GM12878 (cell line): ENCODE measurements around the gene PDZD2. TPM values are rescaled to one million over a fixed set of nuclear protein-coding genes. Genes with fewer than 3 reads are reported as not detected.

Experiments
- ATAC-seq: fragments of 200-7000 bp; cut with Tn5 transposase; 3 replicates; pipeline ENCODE4 v1.9.1; 2020; ENCODE audit warnings: mild to moderate bottlenecking, moderate library complexity
- Bru-seq: library from RNA; stranded (reverse); fragments of 400-500 nt; gene quantifications from one replicate; lab custom pipeline; 2021; lab: Mats Ljungman, UMichigan
- BruChase-seq, 2 experiments: library from RNA; stranded (reverse); fragments of 400-500 nt; gene quantifications; one replicate each; lab custom pipeline; 2021; lab: Mats Ljungman, UMichigan
- BruUV-seq: library from RNA; stranded (reverse); fragments of 400-500 nt; replicated peaks from 2 replicates; lab custom pipeline; 2021; lab: Mats Ljungman, UMichigan
- CTCF ChIA-PET: fragments of 300-600 bp; sonication (Branson Sonifier 250); formaldehyde crosslinking; extraction: SDS; loops from one replicate; lab custom pipeline; 2021; ENCODE audit warnings: inconsistent platforms; lab: Yijun Ruan, JAX
- POLR2A ChIA-PET: fragments of 350-600 bp; formaldehyde crosslinking; extraction: SDS; loops from one replicate; lab custom pipeline; 2021; ENCODE audit warnings: inconsistent platforms; lab: Charles Lee
- RAD21 ChIA-PET: fragments of 300-600 bp; sonication (Branson Sonifier 250); formaldehyde crosslinking; loops from one replicate; lab custom pipeline; 2023; ENCODE audit warnings: antibody characterized with exemption; ENCODE audit not compliant: unreplicated experiment; lab: Charles Lee
- SMC1A ChIA-PET: fragments of 300-600 bp; sonication (Branson Sonifier 250); formaldehyde crosslinking; loops from one replicate; lab custom pipeline; 2023; ENCODE audit not compliant: unreplicated experiment, uncharacterized antibody; lab: Charles Lee
- DNase-seq: peaks from one replicate; pipeline ENCODE4 v3.0.0-alpha.2; 2011; ENCODE audit warnings: low read depth, low spot score
- FAIRE-seq: peaks from 3 replicates; lab custom pipeline; 2011; peaks lifted over from hg19 to GRCh38; lab: Jason Lieb, UNC
- H2AFZ ChIP-seq: 2 replicates; pipeline ENCODE4 v1.6.0; 2011; ENCODE audit warnings: low read depth, low read length, control low read depth; ENCODE audit not compliant: control insufficient read depth
- H3K27ac ChIP-seq: 2 replicates; pipeline ENCODE4 v1.5.1; 2011; ENCODE audit warnings: control low read depth; ENCODE audit not compliant: control insufficient read depth, insufficient read depth
- H3K27me3 ChIP-seq, 2 experiments: replicated peaks in 1 of 2; 2 replicates each; pipeline versions ENCODE4 v1.6.0 to v1.6.1; 2011; ENCODE audit warnings: low read length in 1 of 2; ENCODE audit not compliant: control insufficient read depth in 2 of 2, insufficient read depth in 2 of 2
- H3K36me3 ChIP-seq, 2 experiments: 2 replicates each; pipeline ENCODE4 v1.5.1; 2011; ENCODE audit warnings: low read length in 1 of 2; ENCODE audit not compliant: control insufficient read depth in 2 of 2, insufficient read depth in 2 of 2
- H3K4me1 ChIP-seq: 2 replicates; pipeline ENCODE4 v1.6.1; 2011; ENCODE audit warnings: mild to moderate bottlenecking, low read length, moderate library complexity, mixed read lengths; ENCODE audit not compliant: control insufficient read depth, insufficient read depth
- H3K4me2 ChIP-seq: 2 replicates; pipeline ENCODE4 v1.6.0; 2011; ENCODE audit warnings: control low read depth; ENCODE audit not compliant: control insufficient read depth, insufficient read depth
- H3K4me3 ChIP-seq: fragments of 200-600 bp; sonication (generic); 2 replicates; pipeline ENCODE4 v1.5.1; 2016
- H3K79me2 ChIP-seq: 2 replicates; pipeline ENCODE4 v1.6.0; 2011; ENCODE audit warnings: low read length; ENCODE audit not compliant: control insufficient read depth, insufficient read depth
- H3K9ac ChIP-seq: 2 replicates; pipeline ENCODE4 v1.8.0; 2011; ENCODE audit warnings: low read length, control low read depth, mixed read lengths; ENCODE audit not compliant: control insufficient read depth, insufficient read depth
- H3K9me3 ChIP-seq: replicated peaks from 3 replicates; pipeline ENCODE4 v1.5.1; 2011; ENCODE audit warnings: mild to moderate bottlenecking, low read length; ENCODE audit not compliant: control insufficient read depth, insufficient read depth
- H4K20me1 ChIP-seq: 2 replicates; pipeline ENCODE4 v1.6.0; 2011; ENCODE audit not compliant: control insufficient read depth, insufficient read depth
- ATF7 ChIP-seq: fragments of 450-650 bp; IDR thresholded peaks from 2 replicates; pipeline ENCODE4 v1.6.1; 2016; ENCODE audit warnings: low read depth, mild to moderate bottlenecking
- CBX3 ChIP-seq: fragments of 200-600 bp; sonication (generic); IDR thresholded peaks from 2 replicates; pipeline ENCODE4 v1.6.1; 2016; ENCODE audit warnings: low read depth, borderline replicate concordance
- CHD2 ChIP-seq: IDR thresholded peaks from 2 replicates; pipeline ENCODE4 v1.6.1; 2011; ENCODE audit warnings: low read depth, low read length, improper control_type of control experiment, borderline replicate concordance
- DPF2 ChIP-seq: fragments of 450-650 bp; IDR thresholded peaks from 2 replicates; pipeline ENCODE4 v1.6.1; 2017; ENCODE audit warnings: mild to moderate bottlenecking
- ESRRA ChIP-seq: IDR thresholded peaks from 2 replicates; pipeline ENCODE4 v1.6.1; 2012; ENCODE audit warnings: mild to moderate bottlenecking, low read length, improper control_type of control experiment
- GABPA ChIP-seq: IDR thresholded peaks from 2 replicates; pipeline ENCODE4 v1.6.1; 2014; ENCODE audit warnings: antibody characterized with exemption, low read depth, mild to moderate bottlenecking, inconsistent platforms
- IKZF1 ChIP-seq: fragments of 450-650 bp; conservative IDR thresholded peaks from 2 replicates; pipeline ENCODE4 v1.6.1; 2017; ENCODE audit warnings: antibody characterized with exemption, mild to moderate bottlenecking
- IKZF2 ChIP-seq, 2 experiments: fragments of 450-650 bp; IDR thresholded peaks; 2 replicates each; pipeline ENCODE4 v1.6.1; 2017; ENCODE audit warnings: mild to moderate bottlenecking in 2 of 2, moderate library complexity in 2 of 2
- JUND ChIP-seq: IDR thresholded peaks from 2 replicates; pipeline ENCODE4 v1.6.1; 2012; ENCODE audit warnings: low read depth, mild to moderate bottlenecking, low read length, improper control_type of control experiment, moderate library complexity
- POLR2AphosphoS2 ChIP-seq: IDR thresholded peaks from 2 replicates; pipeline ENCODE4 v1.6.1; 2011; ENCODE audit warnings: low read depth, mild to moderate bottlenecking, low read length, improper control_type of control experiment, moderate library complexity
- RAD21 ChIP-seq: IDR thresholded peaks from 2 replicates; pipeline ENCODE4 v1.6.1; 2011; ENCODE audit warnings: mild to moderate bottlenecking, low read depth, low read length, moderate library complexity; ENCODE audit not compliant: insufficient read depth
- RELA ChIP-seq: fragments of 450-650 bp; IDR thresholded peaks from 2 replicates; pipeline ENCODE4 v1.8.0; 2014; ENCODE audit warnings: borderline replicate concordance; ENCODE audit not compliant: partially characterized antibody
- SIN3A ChIP-seq: IDR thresholded peaks from 2 replicates; pipeline ENCODE4 v1.6.1; 2012; ENCODE audit warnings: low read depth, low read length, improper control_type of control experiment
- SIX5 ChIP-seq: IDR thresholded peaks from 2 replicates; pipeline ENCODE4 v1.6.1; 2011; ENCODE audit warnings: mild to moderate bottlenecking, low read depth, low read length, moderate library complexity; ENCODE audit not compliant: severe bottlenecking
- ZNF384 ChIP-seq: IDR thresholded peaks from 2 replicates; pipeline ENCODE4 v1.6.1; 2012; ENCODE audit warnings: low read depth, mild to moderate bottlenecking, low read length, improper control_type of control experiment, borderline replicate concordance
- WGBS: methylation state at CpG from one replicate; pipeline ENCODE4 v1.1.6; 2016; ENCODE audit warnings: low lambda C conversion rate; ENCODE audit not compliant: insufficient replicate concordance, insufficient coverage; ENCODE audit errors: missing lambda C conversion rate; 5-methylcytosine and 5-hydroxymethylcytosine counted together
- in situ Hi-C: fragments of 300-500 bp; cut with MboI; formaldehyde crosslinking; loops from 9 replicates; pipeline ENCODE4 v1.14.3; 2018; ENCODE audit warnings: mixed read lengths
- intact Hi-C: fragments of 100-400 bp; cut with micrococcal nuclease; formaldehyde crosslinking; loops from one replicate; pipeline ENCODE4 v1.14.2; 2022; ENCODE audit not compliant: unreplicated experiment
- long read RNA-seq, 2 experiments: library from polyadenylated mRNA; unstranded; transcript quantifications; one replicate each; pipeline ENCODE4 v2.0.0, GENCODE V29; 2019 to 2020
- polyA minus RNA-seq, 3 experiments: library from RNA; depleted of rRNA, polyadenylated mRNA; stranded (reverse); fragments of >200 nt; gene quantifications; 2 replicates each; pipeline ENCODE4 v1.2.3, GENCODE V29; 2011
- polyA plus RNA-seq, 11 experiments: library from polyadenylated mRNA; depleted of rRNA in 4 of 11; unstranded in 6 of 11; stranded (reverse) in 5 of 11; fragments of >200 nt; fragmentation: Nextera tagmentation in 4 of 11; fragmentation: Illumina TruSeq in 1 of 11; extraction: Ambion mirVana in 4 of 11; extraction: Trizol in 1 of 11; gene quantifications; 1 replicate in 1 of 11; 2 replicates in 10 of 11; pipeline versions ENCODE4 v1.2.1 to v1.2.3, GENCODE V29; 2011 to 2016; ENCODE audit warnings: inconsistent platforms in 2 of 11, missing spikeins in 2 of 11, low read depth in 1 of 11
- total RNA-seq, 4 experiments: library from RNA; depleted of rRNA in 3 of 4; stranded (reverse); fragments of >200 nt in 3 of 4; fragmentation: Illumina TruSeq in 1 of 4; extraction: Trizol in 1 of 4; gene quantifications; 2 replicates each; pipeline versions ENCODE4 v1.2.1 to v1.2.3, GENCODE V29; 2013 to 2021
- TF ChIP-seq, protein P1 (sequence below): fragments of 450-650 bp; IDR thresholded peaks from 2 replicates; pipeline ENCODE4 v1.6.1; 2016; ENCODE audit warnings: mild to moderate bottlenecking
- TF ChIP-seq, protein P2 (sequence below), 3 experiments: IDR thresholded peaks in 2 of 3; conservative IDR thresholded peaks in 1 of 3; 2 replicates each; pipeline ENCODE4 v1.5.1; 2011; ENCODE audit warnings: low read depth in 3 of 3, low read length in 3 of 3, mild to moderate bottlenecking in 3 of 3, control low read depth in 2 of 3, moderate library complexity in 2 of 3, inconsistent platforms in 1 of 3, mixed read lengths in 1 of 3; ENCODE audit not compliant: control insufficient read depth in 2 of 3, insufficient read depth in 1 of 3; ENCODE audit errors: extremely low read depth in 1 of 3

PDZD2 gene
- 1.1 and 2.4 TPM in 2 replicates for total RNA-seq (2013; cell fraction: nucleolus; rRNA removed)
- total RNA-seq (2014; rRNA removed): 0.05 TPM in 1 of 2 replicates, not detected in the other
- total RNA-seq (2014; rRNA removed; fragmentation: Illumina TruSeq; extraction: Trizol): 0.05 TPM in 1 of 2 replicates, not detected in the other
- total RNA-seq (2021): 0.13 TPM in 1 of 2 replicates, not detected in the other
- 0.25 TPM for polyA plus RNA-seq (2011; ENCODE audit: low read depth)
- 0.29 and 0.45 TPM in 2 replicates for polyA plus RNA-seq (2011; rRNA removed)
- 0.12 and 0.21 TPM in 2 replicates for polyA plus RNA-seq (2011; cell fraction: cytosol; rRNA removed)
- polyA plus RNA-seq (2011; cell fraction: nucleus; rRNA removed): 0.47 and 0.67 TPM in 2 replicates
- 0.23 and 0.25 TPM in 2 replicates for polyA plus RNA-seq (2012)
- polyA plus RNA-seq (2014; fragmentation: Illumina TruSeq; extraction: Trizol): 0.34 TPM in 1 of 2 replicates, not detected in the other
- polyA plus RNA-seq (2014; fragmentation: Nextera tagmentation; extraction: Ambion mirVana): under 1 TPM in 1 of 2 experiments, not detected in 1; 0.16 TPM
- polyA plus RNA-seq (2014; rRNA removed): 0.01 TPM in 1 of 2 replicates, not detected in the other
- polyA plus RNA-seq (2016; fragmentation: Nextera tagmentation; extraction: Ambion mirVana): under 1 TPM; 0.49 to 0.58 TPM
- 0.26 and 0.37 TPM in 2 replicates for polyA minus RNA-seq (2011; rRNA and poly(A)+ RNA removed)
- polyA minus RNA-seq (2011; cell fraction: cytosol; rRNA and poly(A)+ RNA removed): 0.21 and 0.40 TPM in 2 replicates
- 0.48 and 1.1 TPM in 2 replicates for polyA minus RNA-seq (2011; cell fraction: nucleus; rRNA and poly(A)+ RNA removed)
- Bru-seq, nascent RNA: percentile 19 among the genes with signal in this experiment
- BruChase-seq, experiment 1, labeled RNA remaining after a 6-hour chase: percentile 20 among the genes with signal in this experiment
- percentile 16 among the genes with signal in this experiment for BruChase-seq, experiment 2, labeled RNA remaining after a 2-hour chase
- long read RNA-seq, experiment 1: 0 reads
- long read RNA-seq, experiment 2: 0 reads

DNA sequence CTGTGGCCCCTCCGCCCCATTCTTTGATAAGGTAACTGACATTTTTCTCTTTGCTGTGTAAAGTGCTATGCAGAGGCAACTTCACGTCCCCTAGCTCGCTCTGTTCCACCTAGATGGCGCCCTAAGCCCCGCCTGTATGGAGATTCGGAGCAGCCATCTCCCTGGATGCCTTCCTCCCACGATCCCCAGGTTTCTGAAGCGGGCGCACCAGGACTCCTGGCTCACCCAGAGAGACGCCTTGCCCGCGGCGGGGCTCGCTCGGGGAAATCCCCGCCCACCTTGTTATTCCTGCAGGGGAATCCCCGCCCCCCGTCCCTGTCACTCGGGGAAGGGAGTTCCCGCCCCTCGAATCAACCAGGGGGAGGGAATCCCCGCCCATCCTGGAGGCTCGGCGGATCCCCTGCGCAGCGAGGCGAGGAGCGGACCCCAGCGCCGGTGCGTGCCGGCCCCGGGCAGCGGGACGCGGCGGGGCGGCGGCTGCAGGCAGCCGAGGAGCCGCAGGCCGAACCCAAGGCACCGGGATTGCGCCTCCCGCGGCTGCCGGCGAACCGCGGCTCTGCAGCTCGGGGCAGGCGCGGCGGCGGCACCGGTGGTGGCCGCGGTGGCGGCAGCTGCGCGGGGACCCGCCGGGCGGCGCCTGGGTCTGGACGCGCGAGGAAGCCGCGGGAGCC, at the start of gene PDZD2:
Gene PDZD2 (plus strand): TSS at position 384 of the 671 bp plus-strand sequence.
- no TSS peak for BruUV-seq
- SMC1A ChIA-PET: interaction anchor here (1.0 to 1.2 kb wide), 3 partner anchors 9 to 65 kb away, joined by 3 to 5 read pairs (median 4); no protein-coding TSS in a partner anchor
- ATAC-seq (peak; percentile 91), DNase-seq (peak; percentile 17), FAIRE-seq (peak; percentile 77)
- peak within 1 kb of the TSS; percentile 57 for H2AFZ ChIP-seq
- H3K79me2 ChIP-seq: no peaks in the 10 kb centered on the region
- RAD21 ChIA-PET: interaction anchor here (1.0 to 1.5 kb wide), 3 partner anchors 9 to 170 kb away, joined by 3 to 8 read pairs (median 3); no protein-coding TSS in a partner anchor
- WGBS: under 1% methylated on average over 64 of the region's 70 CpGs
- H3K27me3 ChIP-seq: peaks cover 1 to 11% of the 10 kb centered on the region in 2 experiments; a peak in 3 of 4 replicates
- peak within 1 kb of the TSS; percentile 18; the same call in 1 of the 2 replicates for H3K9ac ChIP-seq
- in situ Hi-C loops (no loop called here), intact Hi-C loops (no loop called here)
- H3K4me3 ChIP-seq: peak within 1 kb of the TSS; percentile 66; the same call in 1 of the 2 replicates
- POLR2A ChIA-PET: no interaction called here
- no peaks in the 10 kb centered on the region for H4K20me1 ChIP-seq
- H3K36me3 ChIP-seq: no peaks in the 10 kb centered on the region
- CTCF ChIA-PET: interaction anchor here (0.6 to 1.5 kb wide), 8 partner anchors 9 to 454 kb away, joined by 3 to 5 read pairs (median 4); no protein-coding TSS in a partner anchor
- H3K9me3 ChIP-seq: no peaks in the 10 kb centered on the region
- H3K27ac ChIP-seq: no peak within 1 kb of the TSS
- peaks cover 4% of the 10 kb centered on the region for H3K4me1 ChIP-seq
- H3K4me2 ChIP-seq: peak within 1 kb of the TSS; percentile 87
- TF ChIP-seq, protein P1, sequence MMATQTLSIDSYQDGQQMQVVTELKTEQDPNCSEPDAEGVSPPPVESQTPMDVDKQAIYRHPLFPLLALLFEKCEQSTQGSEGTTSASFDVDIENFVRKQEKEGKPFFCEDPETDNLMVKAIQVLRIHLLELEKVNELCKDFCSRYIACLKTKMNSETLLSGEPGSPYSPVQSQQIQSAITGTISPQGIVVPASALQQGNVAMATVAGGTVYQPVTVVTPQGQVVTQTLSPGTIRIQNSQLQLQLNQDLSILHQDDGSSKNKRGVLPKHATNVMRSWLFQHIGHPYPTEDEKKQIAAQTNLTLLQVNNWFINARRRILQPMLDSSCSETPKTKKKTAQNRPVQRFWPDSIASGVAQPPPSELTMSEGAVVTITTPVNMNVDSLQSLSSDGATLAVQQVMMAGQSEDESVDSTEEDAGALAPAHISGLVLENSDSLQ: peak; percentile 89
- TF ChIP-seq DPF2 (peak; percentile 56; the same call in 1 of the 2 replicates), ZNF384 (no peak), ESRRA (no peak), SIN3A (no peak), CBX3 (no peak), IKZF2 (IDR thresholded peaks at IDR 0.05) (peak; percentile 64 to 69), IKZF1 (peak; percentile 85), RELA (peak; percentile 81), GABPA (no peak), RAD21 (peak; percentile 36), SIX5 (no peak), CHD2 (no peak), ATF7 (no peak), POLR2AphosphoS2 (no peak), JUND (no peak)
- TF ChIP-seq, protein P2, sequence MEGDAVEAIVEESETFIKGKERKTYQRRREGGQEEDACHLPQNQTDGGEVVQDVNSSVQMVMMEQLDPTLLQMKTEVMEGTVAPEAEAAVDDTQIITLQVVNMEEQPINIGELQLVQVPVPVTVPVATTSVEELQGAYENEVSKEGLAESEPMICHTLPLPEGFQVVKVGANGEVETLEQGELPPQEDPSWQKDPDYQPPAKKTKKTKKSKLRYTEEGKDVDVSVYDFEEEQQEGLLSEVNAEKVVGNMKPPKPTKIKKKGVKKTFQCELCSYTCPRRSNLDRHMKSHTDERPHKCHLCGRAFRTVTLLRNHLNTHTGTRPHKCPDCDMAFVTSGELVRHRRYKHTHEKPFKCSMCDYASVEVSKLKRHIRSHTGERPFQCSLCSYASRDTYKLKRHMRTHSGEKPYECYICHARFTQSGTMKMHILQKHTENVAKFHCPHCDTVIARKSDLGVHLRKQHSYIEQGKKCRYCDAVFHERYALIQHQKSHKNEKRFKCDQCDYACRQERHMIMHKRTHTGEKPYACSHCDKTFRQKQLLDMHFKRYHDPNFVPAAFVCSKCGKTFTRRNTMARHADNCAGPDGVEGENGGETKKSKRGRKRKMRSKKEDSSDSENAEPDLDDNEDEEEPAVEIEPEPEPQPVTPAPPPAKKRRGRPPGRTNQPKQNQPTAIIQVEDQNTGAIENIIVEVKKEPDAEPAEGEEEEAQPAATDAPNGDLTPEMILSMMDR (IDR thresholded peaks at IDR 0.05 in 2 of 3, conservative IDR thresholded peaks at IDR 0.05 in 1 of 3; ENCODE audit: control insufficient read depth in 2 of 3, extremely low read depth in 1 of 3, insufficient read depth in 1 of 3, low read depth in 3 of 3, low read length in 3 of 3): peak in 2 of 3 experiments; percentile 33 to 36; a peak in 5 of 6 replicates
